SK-N-SH treated with all-trans-retinoic acid at 6 μM for 48 hours (cell line): ENCODE measurements around the gene AKT1S1.

ENCODE experiments used
- ARNTL ChIP-seq: fragments of 450-650 bp; formaldehyde crosslinking; IDR thresholded peaks from 2 replicates; pipeline ENCODE4 v1.5.0; 2020; ENCODE audit warnings: low read depth, mild to moderate bottlenecking, moderate library complexity, borderline replicate concordance
- BACH2 ChIP-seq: fragments of 250-450 bp; sonication (Bioruptor Pico); IDR thresholded peaks from 2 replicates; pipeline ENCODE4 v1.9.0; 2021; ENCODE audit warnings: mild to moderate bottlenecking, borderline replicate concordance
- OSR1 ChIP-seq: fragments of 250-450 bp; sonication (Bioruptor Pico); IDR thresholded peaks from 2 replicates; pipeline ENCODE4 v1.8.0; 2022; ENCODE audit warnings: moderate library complexity, mild to moderate bottlenecking, inconsistent platforms
- PPARA ChIP-seq: fragments of 250-450 bp; sonication (Bioruptor Pico); IDR thresholded peaks from 2 replicates; pipeline ENCODE4 v1.5.0; 2020; ENCODE audit warnings: mild to moderate bottlenecking, borderline replicate concordance
- RARB ChIP-seq: fragments of 250-450 bp; sonication (Bioruptor Pico); IDR thresholded peaks from 2 replicates; pipeline ENCODE4 v1.8.0; 2021; ENCODE audit warnings: mild to moderate bottlenecking, moderate library complexity
- TCF4 ChIP-seq: fragments of 250-450 bp; sonication (Bioruptor Pico); IDR thresholded peaks from 2 replicates; pipeline ENCODE4 v1.8.0; 2021; ENCODE audit warnings: mild to moderate bottlenecking, moderate library complexity, borderline replicate concordance
- ZC3H10 ChIP-seq: fragments of 250-450 bp; sonication (Bioruptor Pico); IDR thresholded peaks from 2 replicates; pipeline ENCODE4 v1.5.1; 2021; ENCODE audit warnings: mild to moderate bottlenecking, moderate library complexity
- ZFP3 ChIP-seq: fragments of 250-450 bp; sonication (Bioruptor Pico); IDR thresholded peaks from 2 replicates; pipeline ENCODE4 v1.5.0; 2020; ENCODE audit warnings: mild to moderate bottlenecking, moderate library complexity
- ZNF565 ChIP-seq: fragments of 450-650 bp; formaldehyde crosslinking; conservative IDR thresholded peaks from 2 replicates; pipeline ENCODE4 v1.5.0; 2020; ENCODE audit warnings: low read depth, mild to moderate bottlenecking, moderate library complexity
- ZNF8 ChIP-seq: fragments of 450-650 bp; formaldehyde crosslinking; IDR thresholded peaks from 2 replicates; pipeline ENCODE4 v1.5.0; 2020; ENCODE audit warnings: mild to moderate bottlenecking, moderate library complexity
- TF ChIP-seq, protein P1 (sequence below): fragments of 250-450 bp; sonication (Bioruptor Pico); IDR thresholded peaks from 2 replicates; pipeline ENCODE4 v1.8.0; 2020; ENCODE audit warnings: mild to moderate bottlenecking, moderate library complexity, borderline replicate concordance
- TF ChIP-seq, protein P2 (sequence below): fragments of 250-450 bp; sonication (Bioruptor Pico); IDR thresholded peaks from 2 replicates; pipeline ENCODE4 v1.8.0; 2021; ENCODE audit warnings: low read depth, mild to moderate bottlenecking, moderate library complexity, borderline replicate concordance

GRCh38 chr19:49849433-49850220 is 27.5 kb downstream of the AKT1S1 start:
- TF ChIP-seq, protein P1, sequence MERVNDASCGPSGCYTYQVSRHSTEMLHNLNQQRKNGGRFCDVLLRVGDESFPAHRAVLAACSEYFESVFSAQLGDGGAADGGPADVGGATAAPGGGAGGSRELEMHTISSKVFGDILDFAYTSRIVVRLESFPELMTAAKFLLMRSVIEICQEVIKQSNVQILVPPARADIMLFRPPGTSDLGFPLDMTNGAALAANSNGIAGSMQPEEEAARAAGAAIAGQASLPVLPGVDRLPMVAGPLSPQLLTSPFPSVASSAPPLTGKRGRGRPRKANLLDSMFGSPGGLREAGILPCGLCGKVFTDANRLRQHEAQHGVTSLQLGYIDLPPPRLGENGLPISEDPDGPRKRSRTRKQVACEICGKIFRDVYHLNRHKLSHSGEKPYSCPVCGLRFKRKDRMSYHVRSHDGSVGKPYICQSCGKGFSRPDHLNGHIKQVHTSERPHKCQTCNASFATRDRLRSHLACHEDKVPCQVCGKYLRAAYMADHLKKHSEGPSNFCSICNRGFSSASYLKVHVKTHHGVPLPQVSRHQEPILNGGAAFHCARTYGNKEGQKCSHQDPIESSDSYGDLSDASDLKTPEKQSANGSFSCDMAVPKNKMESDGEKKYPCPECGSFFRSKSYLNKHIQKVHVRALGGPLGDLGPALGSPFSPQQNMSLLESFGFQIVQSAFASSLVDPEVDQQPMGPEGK (CRISPR knock-in tag), result no peak
- no peak for TF ChIP-seq ZNF8 (CRISPR knock-in tag)
- no peak for TF ChIP-seq ZFP3
- no peak for TF ChIP-seq ARNTL (CRISPR knock-in tag)
- TF ChIP-seq OSR1 (CRISPR knock-in tag), result no peak
- no peak for TF ChIP-seq TCF4 (CRISPR knock-in tag)
- TF ChIP-seq PPARA (CRISPR knock-in tag), result no peak
- TF ChIP-seq, protein P2, sequence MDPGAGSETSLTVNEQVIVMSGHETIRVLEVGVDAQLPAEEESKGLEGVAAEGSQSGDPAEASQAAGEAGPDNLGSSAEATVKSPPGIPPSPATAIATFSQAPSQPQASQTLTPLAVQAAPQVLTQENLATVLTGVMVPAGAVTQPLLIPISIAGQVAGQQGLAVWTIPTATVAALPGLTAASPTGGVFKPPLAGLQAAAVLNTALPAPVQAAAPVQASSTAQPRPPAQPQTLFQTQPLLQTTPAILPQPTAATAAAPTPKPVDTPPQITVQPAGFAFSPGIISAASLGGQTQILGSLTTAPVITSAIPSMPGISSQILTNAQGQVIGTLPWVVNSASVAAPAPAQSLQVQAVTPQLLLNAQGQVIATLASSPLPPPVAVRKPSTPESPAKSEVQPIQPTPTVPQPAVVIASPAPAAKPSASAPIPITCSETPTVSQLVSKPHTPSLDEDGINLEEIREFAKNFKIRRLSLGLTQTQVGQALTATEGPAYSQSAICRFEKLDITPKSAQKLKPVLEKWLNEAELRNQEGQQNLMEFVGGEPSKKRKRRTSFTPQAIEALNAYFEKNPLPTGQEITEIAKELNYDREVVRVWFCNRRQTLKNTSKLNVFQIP (CRISPR knock-in tag), result no peak
- no peak for TF ChIP-seq BACH2 (CRISPR knock-in tag)
- no peak for TF ChIP-seq ZC3H10 (CRISPR knock-in tag)
- no peak for TF ChIP-seq RARB (CRISPR knock-in tag)
- TF ChIP-seq ZNF565, result no peak
